Measurements from ENCODE around the gene MLANA.

DNA sequence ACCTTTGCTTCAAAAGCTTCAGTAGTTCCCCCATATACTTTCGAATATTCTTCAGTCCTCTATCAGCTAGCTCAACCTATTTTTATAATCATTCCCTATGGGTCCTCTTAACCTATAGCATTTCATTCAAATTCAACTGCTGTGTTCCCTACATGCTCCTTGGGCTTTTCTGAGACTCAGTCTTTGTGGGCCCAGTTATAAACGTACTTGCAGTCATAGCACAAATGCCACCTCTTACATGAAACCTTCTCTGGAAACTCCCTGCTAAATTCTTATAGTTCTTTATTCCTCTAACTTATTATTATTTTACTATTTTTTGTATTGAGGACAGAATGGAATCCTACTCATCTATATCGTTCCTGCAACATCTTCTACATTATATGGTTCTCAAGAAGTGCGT lies 24.7 kb downstream of the MLANA start:
- TF ChIP-seq CTCF (conservative IDR thresholded peaks at IDR 0.05 in 1 of 2, IDR thresholded peaks at IDR 0.05 in 1 of 2; ENCODE audit: low read depth in 1 of 2, low read length in 2 of 2) (no peak), EZH2 (IDR thresholded peaks at IDR 0.05; ENCODE audit: low read length, missing control alignments) (no peak)

All from fibroblast of lung (primary cell).